IPS DF 6.9 (cell line): ENCODE measurements around the gene ZNF775.

Experiments used
- DNase-seq: peaks from one replicate; pipeline ENCODE4 v3.0.0-alpha.2; 2013; ENCODE audit warnings: low read depth, low spot score
- H3K27ac ChIP-seq: one replicate; pipeline ENCODE4 v1.5.1; 2013; ENCODE audit warnings: low read length, control low read depth
- H3K27me3 ChIP-seq: 2 replicates; pipeline ENCODE4 v1.6.1; 2013; ENCODE audit warnings: mild to moderate bottlenecking, low read length; ENCODE audit not compliant: control insufficient read depth, insufficient read depth
- H3K36me3 ChIP-seq: 2 replicates; pipeline ENCODE4 v1.6.1; 2013; ENCODE audit warnings: low read length; ENCODE audit not compliant: control insufficient read depth, insufficient read depth
- H3K4me1 ChIP-seq: 2 replicates; pipeline ENCODE4 v1.6.1; 2013; ENCODE audit warnings: low read length; ENCODE audit not compliant: control insufficient read depth, insufficient read depth
- H3K4me3 ChIP-seq: 2 replicates; pipeline ENCODE4 v1.5.1; 2013; ENCODE audit warnings: mild to moderate bottlenecking, low read length
- H3K9me3 ChIP-seq: 2 replicates; pipeline ENCODE4 v1.6.1; 2013; ENCODE audit warnings: low read length, inconsistent platforms; ENCODE audit not compliant: control insufficient read depth, insufficient read depth
- WGBS: extraction: QIAGEN DNeasy Blood & Tissue Kit; methylation state at CpG from one replicate; pipeline ENCODE4 v1.1.7; 2013; ENCODE audit warnings: mixed read lengths, missing lambda C conversion rate; ENCODE audit not compliant: insufficient read length, insufficient coverage; 5-methylcytosine and 5-hydroxymethylcytosine counted together

ZNF775 gene

GRCh38 chr7:150400788-150401423, 21.8 kb downstream of the ZNF775 start:
- Histone ChIP-seq H3K36me3 (peaks cover 17% of the 10 kb centered on the region), H3K9me3 (no peaks in the 10 kb centered on the region), H3K4me3 (no peak overlapping the region), H3K27me3 (no peaks in the 10 kb centered on the region), H3K4me1 (peaks cover 28% of the 10 kb centered on the region), H3K27ac (peak overlapping the region; percentile 98)
- no CpG with 5 or more reads among the region's 15 CpGs for WGBS
- DNase-seq: no peak

GRCh38 chr7:150401424-150401790, 22.3 kb downstream of the ZNF775 start:
- no peak for DNase-seq
- Histone ChIP-seq H3K9me3 (no peaks in the 10 kb centered on the region), H3K36me3 (peaks cover 14% of the 10 kb centered on the region), H3K27ac (peak overlapping the region; percentile 98), H3K27me3 (no peaks in the 10 kb centered on the region), H3K4me3 (no peak overlapping the region), H3K4me1 (peaks cover 31% of the 10 kb centered on the region)
- no CpG with 5 or more reads among the region's 1 CpG for WGBS

- no CpG with 5 or more reads among the region's 7 CpGs for WGBS
- Histone ChIP-seq H3K4me1 (peaks cover 36% of the 10 kb centered on the region), H3K4me3 (no peak overlapping the region), H3K27ac (peak overlapping the region; percentile 99), H3K36me3 (peaks cover 9% of the 10 kb centered on the region), H3K27me3 (no peaks in the 10 kb centered on the region), H3K9me3 (no peaks in the 10 kb centered on the region)
- no peak for DNase-seq
Measured at GRCh38 chr7:150401861-150402631, 22.9 kb downstream of the ZNF775 start.

- peak overlapping the region; percentile 99 for H3K27ac ChIP-seq
- no CpG with 5 or more reads among the region's 13 CpGs for WGBS
Measured at GRCh38 chr7:150402671-150403321, 23.7 kb downstream of the ZNF775 start.

GRCh38 chr7:150403376-150404171, 24.4 kb downstream of the ZNF775 start:
- H3K27me3 ChIP-seq: no peaks in the 10 kb centered on the region
- H3K9me3 ChIP-seq: no peaks in the 10 kb centered on the region
- no peak overlapping the region for H3K4me3 ChIP-seq
- peaks cover 9% of the 10 kb centered on the region for H3K36me3 ChIP-seq
- peaks cover 36% of the 10 kb centered on the region for H3K4me1 ChIP-seq
- no CpG with 5 or more reads among the region's 13 CpGs for WGBS
- no peak for DNase-seq
- H3K27ac ChIP-seq: peak overlapping the region; percentile 99

More at GRCh38 chr7:150402671-150403321, 23.7 kb downstream of the ZNF775 start:
- H3K9me3 ChIP-seq: no peaks in the 10 kb centered on the region
- peaks cover 5% of the 10 kb centered on the region for H3K36me3 ChIP-seq
- peaks cover 36% of the 10 kb centered on the region for H3K4me1 ChIP-seq
- no peak for DNase-seq
- no peaks in the 10 kb centered on the region for H3K27me3 ChIP-seq
- no peak overlapping the region for H3K4me3 ChIP-seq

GRCh38 chr7:150404172-150404804, 25.2 kb downstream of the ZNF775 start:
- WGBS: no CpG with 5 or more reads among the region's 16 CpGs
- Histone ChIP-seq H3K4me3 (peak overlapping the region; percentile 56; the same call in 1 of the 2 replicates), H3K27me3 (no peaks in the 10 kb centered on the region)

GRCh38 chr7:150404805-150405583, 25.9 kb downstream of the ZNF775 start:
- H3K27ac ChIP-seq: no peak overlapping the region
- H3K9me3 ChIP-seq: no peaks in the 10 kb centered on the region
- H3K36me3 ChIP-seq: peaks cover 9% of the 10 kb centered on the region
- H3K4me1 ChIP-seq: peaks cover 32% of the 10 kb centered on the region
- H3K4me3 ChIP-seq: peak overlapping the region; percentile 56; the same call in 1 of the 2 replicates
- WGBS: no CpG with 5 or more reads among the region's 86 CpGs
- no peaks in the 10 kb centered on the region for H3K27me3 ChIP-seq
- DNase-seq: no peak

More at GRCh38 chr7:150404172-150404804, 25.2 kb downstream of the ZNF775 start:
- Histone ChIP-seq H3K4me1 (peaks cover 36% of the 10 kb centered on the region), H3K9me3 (no peaks in the 10 kb centered on the region), H3K27ac (no peak overlapping the region), H3K36me3 (peaks cover 9% of the 10 kb centered on the region)
- DNase-seq: no peak

GRCh38 chr7:150405584-150406311, 26.6 kb downstream of the ZNF775 start:
- H3K9me3 ChIP-seq: no peaks in the 10 kb centered on the region
- H3K27me3 ChIP-seq: no peaks in the 10 kb centered on the region
- peak overlapping the region; percentile 56; the same call in 1 of the 2 replicates for H3K4me3 ChIP-seq
- H3K27ac ChIP-seq: no peak overlapping the region
- peaks cover 29% of the 10 kb centered on the region for H3K4me1 ChIP-seq
- H3K36me3 ChIP-seq: peaks cover 9% of the 10 kb centered on the region
- DNase-seq: no peak
- WGBS: no CpG with 5 or more reads among the region's 35 CpGs

GRCh38 chr7:150406312-150406566, 27.1 kb downstream of the ZNF775 start:
- Histone ChIP-seq H3K4me3 (peak overlapping the region; percentile 56; the same call in 1 of the 2 replicates), H3K4me1 (peaks cover 25% of the 10 kb centered on the region), H3K27ac (no peak overlapping the region), H3K27me3 (no peaks in the 10 kb centered on the region), H3K36me3 (peaks cover 9% of the 10 kb centered on the region), H3K9me3 (no peaks in the 10 kb centered on the region)
- DNase-seq: no peak
- no CpG with 5 or more reads among the region's 2 CpGs for WGBS
